HK-2 (cell line): ENCODE measurements around the gene RAD17.

Experiments used
- DNase-seq: peaks from one replicate; pipeline ENCODE4 v3.0.0-alpha.2; 2018; ENCODE audit not compliant: unreplicated experiment

Gene RAD17

GRCh38 chr5:69462170-69462569 lies 92.6 kb downstream of the RAD17 start:
- DNase-seq, result no peak
